Measurements from ENCODE around the gene SSR2.

The SSR2 gene

DNA sequence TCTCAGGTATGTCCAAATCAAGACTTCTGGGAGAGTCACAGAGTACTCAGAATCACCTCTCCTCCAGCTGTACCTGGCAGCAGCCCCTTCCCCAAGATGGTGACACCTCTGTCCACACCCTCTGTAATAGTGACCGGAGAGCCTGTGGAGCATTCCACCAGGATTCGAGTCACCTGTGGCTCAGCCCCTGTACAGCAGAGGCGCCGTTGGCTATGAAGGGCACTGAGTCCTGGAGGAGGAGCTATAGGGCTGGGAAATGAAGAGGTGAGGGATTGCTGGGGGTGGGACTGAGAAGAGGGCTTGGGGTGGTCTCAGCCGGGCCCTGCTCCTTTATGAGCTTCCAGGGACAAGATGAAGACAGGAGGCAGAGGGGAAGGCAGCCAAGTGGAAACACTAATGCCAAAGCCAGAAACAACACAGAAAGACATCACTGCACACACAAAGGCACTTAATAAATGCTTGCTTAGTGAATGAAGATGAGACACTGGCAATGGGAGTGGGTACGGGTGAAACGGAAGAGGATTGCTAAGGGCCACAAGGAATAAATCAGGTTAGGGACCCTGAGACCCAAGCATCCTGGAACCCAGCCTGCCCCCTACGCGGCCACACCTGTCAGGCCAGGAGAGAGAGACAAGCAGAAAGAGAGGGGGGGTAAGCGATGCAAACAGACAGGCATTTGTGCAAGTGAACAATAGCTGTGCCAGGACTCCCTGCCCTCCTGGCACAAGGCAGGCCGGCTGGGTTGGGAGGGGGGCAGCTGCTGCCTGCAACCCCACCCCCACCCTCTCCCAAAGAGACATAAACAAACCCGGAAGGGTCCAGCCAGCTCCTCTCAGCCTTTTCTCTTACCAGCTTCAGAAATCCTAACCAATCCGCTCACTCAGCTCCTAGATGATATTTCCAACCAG lies 46.3 kb downstream of the SSR2 start:
- no peak for DNase-seq (ENCODE audit: low read depth in 3 of 3, low spot score in 1 of 3)

DNA sequence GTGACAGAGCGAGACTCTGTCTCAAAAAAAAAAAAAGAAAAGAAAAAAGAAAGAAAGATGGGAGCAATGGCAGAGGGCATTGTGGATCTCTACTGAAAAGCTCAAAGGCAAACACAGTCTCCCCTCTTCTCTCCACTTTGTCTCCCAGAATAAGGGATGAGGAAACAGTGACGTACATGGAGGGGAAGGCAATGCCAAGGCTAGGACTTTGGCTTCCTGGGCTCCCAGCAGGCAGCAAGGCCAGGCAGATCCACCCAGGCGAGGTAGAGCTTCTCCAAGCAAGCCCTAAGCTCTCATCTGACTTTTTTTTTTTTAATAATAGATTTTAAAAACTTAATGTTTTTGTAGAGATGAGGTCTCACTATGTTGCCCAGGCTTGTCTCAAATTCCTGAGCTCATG lies 47.0 kb downstream of the SSR2 start:
- no peak for DNase-seq (ENCODE audit: low read depth in 3 of 3, low spot score in 1 of 3)

DNA sequence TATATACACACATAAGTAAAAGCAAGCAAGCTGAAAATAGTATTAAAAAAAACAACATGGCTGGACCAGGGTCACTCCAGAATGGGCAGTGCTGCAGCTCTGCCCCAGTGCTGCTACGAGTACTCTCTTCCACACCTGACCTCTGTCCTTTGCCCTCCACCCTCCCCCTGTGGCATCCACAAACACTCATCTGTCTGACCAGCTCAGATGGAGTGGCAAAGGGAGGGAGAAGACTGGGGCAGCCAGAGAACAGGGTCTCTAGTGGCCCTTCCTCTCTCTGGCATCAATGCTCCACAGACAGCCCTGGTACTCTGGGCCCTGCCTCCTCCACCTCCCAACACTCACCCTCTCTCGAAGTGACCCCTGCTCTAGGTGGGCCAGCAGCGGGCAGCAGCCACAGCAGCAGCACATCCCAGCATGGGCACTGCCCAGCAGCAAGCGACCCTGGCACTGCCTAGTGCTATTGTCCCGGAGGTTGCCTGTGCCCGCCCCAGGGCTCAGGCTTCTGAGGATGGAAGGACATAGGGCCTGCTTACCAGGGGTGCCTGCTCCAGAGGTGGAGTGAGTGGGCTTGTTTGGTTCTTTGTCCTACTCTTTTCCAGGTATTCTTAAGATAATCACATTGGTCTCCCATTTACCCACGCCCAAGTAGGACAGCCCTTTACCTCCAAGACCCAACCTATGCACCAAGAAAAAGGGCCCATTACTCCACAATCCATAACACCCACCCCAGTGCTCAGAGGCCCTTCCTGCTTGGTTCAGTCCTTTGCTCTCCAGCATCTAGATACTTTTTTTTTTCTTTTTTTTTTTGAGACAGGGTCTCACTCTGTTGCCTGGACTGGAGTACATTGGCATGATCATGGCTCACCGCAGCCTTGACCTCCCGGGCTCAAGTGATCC lies 48.6 kb downstream of the SSR2 start:
- DNase-seq (ENCODE audit: low read depth in 3 of 3, low spot score in 1 of 3): no peak

DNA sequence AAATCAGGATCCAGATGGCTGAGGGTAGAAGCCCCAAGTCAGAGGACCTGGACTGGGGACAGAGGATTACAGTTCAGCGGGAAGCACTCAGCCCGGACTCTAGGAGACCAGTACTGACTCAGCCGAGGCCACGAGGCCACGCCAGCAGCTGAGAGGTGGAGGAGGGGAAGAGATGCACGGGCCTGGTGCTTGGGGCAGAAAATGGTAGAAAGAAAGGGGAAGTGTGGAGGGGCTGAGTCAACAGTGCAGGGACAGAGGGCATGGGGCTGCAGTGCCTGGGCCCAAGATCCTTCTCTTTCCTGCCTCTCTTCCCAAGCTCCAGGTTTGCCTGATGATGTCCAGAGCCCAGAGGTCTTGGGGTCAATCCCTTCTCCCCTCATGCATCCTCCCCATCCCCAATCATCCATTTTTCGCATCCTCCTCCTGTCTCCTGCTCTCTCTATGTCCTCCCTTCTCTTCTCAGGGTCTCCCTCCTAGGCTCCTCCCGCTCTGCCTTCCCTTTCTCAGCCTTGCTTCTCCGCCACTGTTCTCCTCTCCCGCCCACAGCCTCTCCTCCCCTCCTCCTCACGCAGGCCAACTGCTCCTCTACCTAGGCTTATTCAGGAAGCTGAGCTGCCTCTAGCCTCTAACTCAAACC lies 50.1 kb downstream of the SSR2 start:
- no peak for DNase-seq (ENCODE audit: low read depth in 3 of 3, low spot score in 1 of 3)

DNA sequence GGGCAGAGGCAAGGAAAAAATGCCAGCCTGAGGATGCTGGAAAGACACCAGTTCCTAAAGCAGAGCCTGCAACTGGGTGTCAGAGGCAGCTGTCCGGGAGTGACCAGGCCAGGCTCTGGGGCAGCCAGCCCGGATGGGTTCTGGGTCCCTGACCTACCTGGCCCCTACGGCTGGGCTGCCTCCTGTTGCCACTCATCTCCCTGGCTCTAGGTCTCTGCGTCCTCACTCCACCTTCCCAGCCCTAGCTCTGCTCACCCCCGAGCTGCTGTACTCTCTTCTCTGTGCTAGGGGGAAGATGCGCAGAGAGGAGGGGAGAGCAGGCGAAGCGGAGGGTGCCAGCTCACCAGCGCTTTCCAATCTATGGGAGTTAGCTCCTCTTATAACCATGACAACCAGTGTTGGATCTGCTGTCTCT lies 51.4 kb downstream of the SSR2 start:
- no peak for DNase-seq (ENCODE audit: low read depth in 3 of 3, low spot score in 1 of 3)

DNA sequence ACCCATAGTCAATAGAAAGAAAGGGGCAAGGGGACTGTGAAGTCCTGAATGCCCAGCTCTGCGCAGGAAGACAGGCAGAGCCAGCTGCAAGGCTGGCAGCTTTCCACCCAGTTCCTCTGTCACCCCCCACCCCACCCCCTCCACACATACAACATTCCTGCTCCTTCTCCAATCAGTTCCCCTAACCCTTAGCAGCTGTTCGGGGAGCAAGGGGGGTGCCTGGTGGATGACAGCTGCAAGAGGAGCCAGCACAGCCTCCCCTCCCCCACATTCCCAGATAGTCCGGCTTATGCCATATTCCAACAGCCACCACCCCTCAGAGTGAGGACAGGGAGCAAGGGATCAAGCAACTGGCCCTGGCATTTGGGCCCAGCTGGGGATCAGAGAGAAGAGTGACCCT lies 52.1 kb downstream of the SSR2 start:
- no peak for DNase-seq (ENCODE audit: low read depth in 3 of 3, low spot score in 1 of 3)

DNA sequence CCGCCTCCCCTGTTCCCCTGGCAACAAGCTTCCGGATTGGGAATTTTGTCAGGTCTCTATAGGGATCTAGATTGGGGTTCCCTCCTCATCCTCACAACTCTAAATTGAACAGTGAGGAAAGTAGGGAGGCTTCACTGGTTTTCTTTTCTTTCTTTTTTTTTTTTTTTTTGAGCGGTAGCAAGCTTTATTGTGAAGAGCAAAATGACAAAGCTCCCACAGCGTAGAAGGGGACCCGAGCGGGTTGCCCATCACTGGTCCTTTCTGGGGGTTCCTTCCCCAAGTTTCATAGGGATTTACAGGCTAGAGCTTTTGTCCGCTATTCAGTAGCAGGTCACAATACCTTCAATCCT lies 52.7 kb downstream of the SSR2 start:
- no peak for DNase-seq (ENCODE audit: low read depth in 3 of 3, low spot score in 1 of 3)

DNA sequence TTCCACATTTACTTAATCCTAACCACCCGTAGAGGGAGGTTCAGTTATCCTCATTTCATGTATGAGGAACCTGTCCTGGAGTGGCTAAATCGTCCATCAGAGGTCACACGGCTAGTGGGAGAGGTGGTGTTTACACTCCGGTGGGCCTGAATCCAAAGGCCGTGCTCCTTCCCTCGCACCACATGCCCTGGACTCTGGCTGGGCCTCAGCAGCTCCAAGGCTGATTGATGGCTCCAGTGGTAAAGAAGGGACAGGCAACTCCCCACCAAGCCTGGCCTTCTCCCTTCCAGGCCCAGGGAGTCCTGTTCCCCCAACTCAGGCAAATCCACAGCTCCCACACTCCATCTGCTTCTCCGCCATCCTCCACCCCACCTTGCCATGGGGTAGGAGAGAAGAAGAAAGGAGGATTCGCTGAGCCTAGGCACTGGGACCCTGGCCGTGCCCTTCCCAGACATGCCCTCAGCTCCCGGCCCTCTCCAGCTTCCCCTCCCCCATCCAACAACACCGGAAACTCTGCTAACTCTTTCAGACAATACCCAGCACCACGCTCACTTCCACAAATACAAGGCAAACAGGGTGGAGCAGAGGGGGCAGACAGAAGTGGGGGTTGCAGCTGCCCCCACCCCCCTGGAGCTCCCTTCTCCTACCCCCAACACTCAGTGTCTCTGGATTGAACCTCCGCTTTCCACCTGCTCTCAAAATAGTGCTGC lies 53.3 kb downstream of the SSR2 start:
- DNase-seq (ENCODE audit: low read depth in 3 of 3, low spot score in 1 of 3): no peak

DNA sequence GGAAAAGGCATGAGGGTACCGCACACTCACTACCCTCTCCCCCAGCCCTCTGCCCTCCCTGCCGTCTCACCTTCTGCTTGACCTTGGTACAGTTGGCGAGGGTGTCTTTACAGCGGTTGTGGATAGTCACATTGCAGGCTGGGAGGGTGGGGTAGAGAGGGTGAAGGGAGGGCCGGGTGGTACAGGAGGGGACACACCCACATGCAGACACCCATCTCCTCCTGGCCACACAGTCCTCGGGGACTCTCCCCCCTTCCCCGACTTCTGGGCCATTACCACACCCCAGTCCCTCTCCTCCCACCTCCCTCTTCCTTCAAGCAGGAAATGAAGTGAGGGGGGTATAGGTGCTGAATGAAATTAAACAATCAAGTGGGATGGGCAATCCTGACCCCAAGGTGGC lies 54.0 kb downstream of the SSR2 start:
- no peak for DNase-seq (ENCODE audit: low read depth in 3 of 3, low spot score in 1 of 3)

DNA sequence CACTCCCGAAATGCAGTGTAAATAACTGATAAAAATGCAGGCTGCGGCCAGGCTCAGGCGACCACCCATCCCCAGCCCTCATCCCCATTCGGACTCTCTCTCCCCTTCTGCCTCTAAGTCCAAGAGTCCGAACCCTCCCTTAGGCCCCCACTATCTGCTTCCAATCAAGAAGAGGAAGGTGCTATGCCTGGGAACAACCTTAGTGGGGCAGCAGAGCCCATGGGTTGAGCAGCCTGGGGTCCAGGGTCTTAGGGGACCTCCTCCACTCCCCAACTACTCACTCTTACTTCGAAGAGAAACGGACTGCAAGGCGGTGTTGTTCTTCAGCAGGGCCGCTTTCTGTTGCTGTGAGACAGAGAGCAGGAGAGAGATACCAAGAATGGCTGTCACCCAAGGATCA lies 54.6 kb downstream of the SSR2 start:
- no peak for DNase-seq (ENCODE audit: low read depth in 3 of 3, low spot score in 1 of 3)

DNA sequence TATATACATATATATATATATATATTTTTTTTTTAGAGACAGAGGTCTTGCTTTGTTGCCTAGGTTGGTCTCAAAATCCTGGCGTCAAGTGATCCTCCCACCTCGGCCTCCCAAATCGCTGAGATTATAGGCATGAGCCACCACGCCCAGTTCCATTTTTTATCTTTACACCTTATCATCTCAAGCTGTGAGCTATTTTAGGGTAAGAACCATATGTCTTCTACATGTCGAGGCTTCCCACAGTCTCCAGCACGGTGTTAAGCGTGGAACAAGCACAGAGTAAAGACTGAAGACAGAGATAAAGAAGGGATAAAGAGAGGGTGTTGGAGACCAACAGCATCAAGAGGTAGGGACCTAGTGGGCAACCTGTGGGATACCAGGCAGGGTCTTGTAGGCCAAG lies 56.6 kb downstream of the SSR2 start:
- no peak for DNase-seq (ENCODE audit: low read depth in 3 of 3, low spot score in 1 of 3)

DNA sequence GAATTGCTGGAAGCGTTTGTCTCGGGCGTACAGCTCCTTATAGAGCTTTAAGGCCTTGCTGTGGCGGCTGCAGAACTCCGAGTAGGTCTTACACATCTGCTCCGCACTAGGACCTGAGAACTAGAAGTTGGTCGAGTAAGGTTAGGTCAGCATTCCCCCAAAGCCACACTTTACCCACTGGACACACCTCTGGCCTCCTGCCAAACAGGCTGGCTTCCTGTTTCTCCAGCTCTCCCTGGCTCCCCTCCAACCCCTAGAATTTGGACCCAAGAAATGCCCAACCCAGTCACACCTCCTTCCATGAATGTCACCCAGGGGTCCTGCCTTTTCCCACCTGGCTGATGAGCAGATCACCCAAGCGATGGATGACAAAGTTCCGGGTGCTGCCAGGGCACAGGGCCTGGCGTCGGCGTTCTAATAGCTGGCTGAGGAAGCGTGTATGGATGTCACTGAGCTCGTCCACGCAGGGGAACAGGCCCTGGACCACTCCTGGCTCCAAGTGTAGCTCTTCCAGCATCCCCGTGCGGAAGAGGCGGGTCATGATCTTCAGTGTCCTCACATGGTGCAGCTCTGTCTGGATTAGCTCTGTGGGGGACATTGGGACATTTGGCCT lies 58.0 kb downstream of the SSR2 start:
- DNase-seq (ENCODE audit: low read depth in 3 of 3, low spot score in 1 of 3): no peak

DNA sequence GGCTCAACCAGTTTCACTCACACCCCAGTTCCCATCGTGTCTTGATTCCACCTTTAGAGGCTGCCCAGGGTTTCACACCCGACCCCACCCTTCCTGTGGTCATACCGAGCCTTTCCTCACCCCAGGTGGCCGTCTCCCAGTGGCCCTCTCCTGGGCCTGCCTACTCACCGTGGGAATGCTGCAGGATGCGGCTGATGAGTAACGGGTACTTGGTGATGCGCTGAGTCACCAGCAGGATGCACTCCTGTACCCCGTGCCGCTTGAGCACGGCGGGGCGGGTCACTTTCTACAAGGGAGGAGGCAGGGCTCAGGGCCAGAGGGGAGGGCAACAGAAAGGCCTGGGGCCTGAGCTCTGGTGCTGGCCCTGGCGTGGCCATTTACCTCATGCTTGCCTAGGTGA lies 58.8 kb downstream of the SSR2 start:
- DNase-seq (ENCODE audit: low read depth in 3 of 3, low spot score in 1 of 3): no peak

DNA sequence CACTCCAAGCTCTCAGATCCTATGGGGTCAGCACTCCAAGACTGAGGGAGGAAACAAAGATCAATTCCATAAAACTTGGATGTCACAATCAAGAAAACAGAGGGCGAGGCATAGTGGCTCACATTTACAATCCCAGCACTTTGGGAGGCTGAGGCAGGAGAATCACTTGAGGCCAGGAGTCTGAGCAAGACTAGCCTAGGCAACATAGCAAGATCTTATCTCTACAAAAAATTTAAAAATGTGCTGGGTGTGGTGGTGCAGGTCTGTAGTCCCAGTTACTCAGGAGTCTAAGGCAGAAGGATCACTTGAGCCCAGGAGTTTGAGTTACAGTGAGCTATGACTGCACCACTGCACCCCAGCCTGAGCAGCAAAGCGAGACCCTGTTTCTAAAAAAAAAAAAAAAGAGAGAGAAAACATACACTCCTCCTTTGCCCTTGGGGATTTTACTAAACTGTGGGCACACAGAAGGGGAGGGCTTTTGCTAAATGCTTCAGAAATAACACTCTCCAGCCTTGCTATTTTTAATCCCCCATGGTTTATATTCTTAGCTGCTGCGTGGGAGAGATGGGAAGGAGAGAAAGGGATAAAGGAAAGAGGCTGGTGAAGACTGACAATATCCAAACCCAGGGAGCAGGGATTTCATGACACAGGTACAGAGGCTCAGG lies 60.5 kb downstream of the SSR2 start:
- DNase-seq (ENCODE audit: low read depth in 3 of 3, low spot score in 1 of 3): no peak

Measured in stimulated activated CD4-positive, alpha-beta T cell treated with anti-CD3 and anti-CD28 coated beads, TNF-alpha, amount 100 ng/mL, for 1 hour (primary cell).